Head of caudate nucleus (tissue), 42 donors: ENCODE data around the gene PITPNC1.
"Not testable (repeated sequence)": the region's sequence is repeated elsewhere in the genome, so short reads cannot be mapped to it uniquely, and the experiment has no call there.

Experiments used
- DNase-seq, 42 donors: peaks; one replicate each; pipeline versions ENCODE4 v3.0.0 to v3.0.0-alpha.2; 2020 to 2021; ENCODE audit warnings: mixed read lengths in 7 of 42
- intact Hi-C: fragments of 100-400 bp; cut with DNase I; formaldehyde crosslinking; loops from one replicate; pipeline ENCODE4 v1.15.0; 2022

Gene PITPNC1

GRCh38 chr17:67420994-67421393 lies 43.9 kb downstream of the PITPNC1 start:
- intact Hi-C loops = no loop called here
- no peak for DNase-seq

GRCh38 chr17:67421869-67422273 lies 44.8 kb downstream of the PITPNC1 start:
- intact Hi-C loops = no loop called here
- peak in 1 of 42 donors; percentile 14 for DNase-seq

DNA sequence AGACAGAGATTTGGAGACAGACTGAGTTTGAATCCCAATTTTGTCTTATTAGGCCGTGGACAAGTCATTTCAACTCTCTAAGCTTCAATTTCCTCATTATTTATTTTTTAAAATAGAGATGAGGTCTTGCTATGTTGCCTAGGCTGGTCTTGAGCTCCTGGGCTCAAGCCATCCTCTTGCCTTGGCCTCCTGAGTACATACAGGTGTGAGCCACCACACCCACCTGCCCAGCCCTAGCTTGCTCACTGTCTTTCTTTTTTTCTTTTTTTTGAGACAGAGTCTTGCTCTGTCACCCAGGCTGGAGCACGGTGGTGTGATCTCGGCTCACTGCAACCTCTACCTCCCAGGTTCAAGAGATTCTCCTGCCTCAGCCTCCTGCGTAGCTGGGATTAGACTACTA lies 45.2 kb downstream of the PITPNC1 start:
- intact Hi-C loops, DNase-seq: not testable (repeated sequence)

GRCh38 chr17:67422897-67423296 lies 45.8 kb downstream of the PITPNC1 start:
- intact Hi-C loops = no loop called here
- no peak for DNase-seq

DNA sequence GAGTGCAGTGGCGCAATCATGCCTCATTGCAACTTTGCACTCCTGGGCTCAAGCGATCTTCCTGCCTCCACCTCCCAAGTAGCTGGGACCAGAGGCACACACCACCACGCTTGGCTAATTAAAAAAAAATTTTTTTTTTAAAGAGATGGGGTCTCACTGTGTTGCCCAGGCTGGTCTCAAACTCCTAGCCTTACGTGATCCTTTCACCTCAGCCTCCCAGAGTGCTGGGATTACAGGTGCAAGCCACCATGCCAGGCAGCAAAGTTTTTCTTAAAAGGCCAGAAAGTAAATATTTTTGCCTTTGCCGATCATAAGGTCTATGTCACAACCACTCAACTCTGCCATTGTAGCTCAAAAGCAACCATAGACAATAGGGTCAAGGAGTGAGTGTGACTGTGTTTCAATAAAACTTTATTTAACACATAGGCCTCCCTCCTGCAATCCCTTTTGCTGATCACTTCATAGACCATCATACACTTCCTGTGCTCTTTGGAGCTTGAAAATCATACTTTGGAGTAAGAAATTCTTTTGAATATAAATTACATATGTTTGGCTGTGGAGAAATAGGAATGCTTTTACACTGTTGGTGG lies 48.6 kb downstream of the PITPNC1 start:
- DNase-seq = no peak
- intact Hi-C loops = no loop called here

- no peak for DNase-seq
- intact Hi-C loops = no loop called here
Measured at GRCh38 chr17:67427424-67427823, 50.3 kb downstream of the PITPNC1 start.

GRCh38 chr17:67430515-67430914 lies 53.4 kb downstream of the PITPNC1 start:
- intact Hi-C loops = not testable (repeated sequence)

DNA sequence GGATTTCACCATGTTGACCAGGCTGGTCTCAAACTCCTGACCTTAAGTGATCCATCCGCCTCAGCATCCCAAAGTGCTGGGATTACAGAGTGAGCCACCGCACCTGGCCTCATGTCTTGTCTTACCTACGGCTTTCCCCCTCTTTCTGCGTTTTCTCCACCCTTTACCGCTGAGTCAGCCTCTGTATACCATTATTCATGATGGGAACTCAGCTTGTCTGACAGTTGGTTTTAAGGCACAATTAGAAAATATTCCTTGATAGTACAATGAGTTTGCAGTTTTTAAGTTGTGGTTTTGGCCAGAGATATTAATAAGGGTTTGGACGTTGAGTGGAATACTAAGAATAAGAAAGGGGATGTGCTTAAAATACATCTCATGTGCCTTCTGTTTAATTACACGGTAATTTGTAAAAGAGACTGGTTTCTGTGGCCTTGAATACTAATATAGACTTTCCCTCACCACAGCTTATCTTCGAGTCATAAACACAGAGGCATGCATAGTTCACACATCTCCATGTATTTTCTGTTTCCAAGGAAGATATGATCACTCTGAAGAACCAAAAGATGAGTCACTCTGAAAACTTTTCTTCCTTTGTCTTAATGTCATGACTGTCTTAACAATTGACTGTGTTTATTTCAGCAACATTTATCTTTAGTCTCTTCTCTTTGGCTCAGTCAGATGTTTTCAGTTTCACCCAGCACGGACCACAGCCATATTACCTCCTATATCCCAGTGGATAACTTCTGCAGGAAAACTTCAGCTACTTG lies 54.4 kb downstream of the PITPNC1 start:
- intact Hi-C loops = no loop called here
- DNase-seq = peak in 1 of 42 donors; percentile 8

More at GRCh38 chr17:67430515-67430914, 53.4 kb downstream of the PITPNC1 start:
- not testable (repeated sequence) for DNase-seq

- no peak for DNase-seq
- intact Hi-C loops = no loop called here
Measured at GRCh38 chr17:67433248-67433924, 56.3 kb downstream of the PITPNC1 start.

DNA sequence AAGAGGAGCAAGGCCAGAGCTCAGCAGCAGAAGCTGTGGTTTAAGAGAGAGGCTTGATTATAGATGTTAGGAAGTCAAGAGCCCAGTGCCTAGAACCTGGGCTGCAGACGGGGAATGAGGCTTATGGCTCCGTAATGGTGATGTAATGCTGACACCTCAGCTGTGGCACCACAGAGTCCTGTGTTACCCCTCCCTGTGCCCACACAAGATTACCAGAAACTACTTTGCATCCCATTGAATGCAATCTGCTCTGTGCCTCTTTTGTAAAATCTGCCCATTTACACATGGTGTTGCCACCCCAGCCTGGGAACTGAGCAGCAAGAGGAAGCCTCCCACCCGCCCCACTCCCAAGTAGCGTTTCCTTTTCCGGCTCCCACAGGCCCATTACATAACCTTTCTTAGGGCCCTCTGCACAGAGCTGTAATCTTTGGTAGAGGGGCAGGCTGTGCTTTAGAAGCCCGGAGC lies 57.0 kb downstream of the PITPNC1 start:
- intact Hi-C loops = no loop called here
- peak in 30 of 42 donors; percentile 5 to 74 (median 32) for DNase-seq

GRCh38 chr17:67435122-67435521 lies 58.0 kb downstream of the PITPNC1 start:
- DNase-seq = no peak
- intact Hi-C loops = no loop called here

GRCh38 chr17:67435786-67436185 lies 58.7 kb downstream of the PITPNC1 start:
- no peak for DNase-seq
- intact Hi-C loops = no loop called here

DNA sequence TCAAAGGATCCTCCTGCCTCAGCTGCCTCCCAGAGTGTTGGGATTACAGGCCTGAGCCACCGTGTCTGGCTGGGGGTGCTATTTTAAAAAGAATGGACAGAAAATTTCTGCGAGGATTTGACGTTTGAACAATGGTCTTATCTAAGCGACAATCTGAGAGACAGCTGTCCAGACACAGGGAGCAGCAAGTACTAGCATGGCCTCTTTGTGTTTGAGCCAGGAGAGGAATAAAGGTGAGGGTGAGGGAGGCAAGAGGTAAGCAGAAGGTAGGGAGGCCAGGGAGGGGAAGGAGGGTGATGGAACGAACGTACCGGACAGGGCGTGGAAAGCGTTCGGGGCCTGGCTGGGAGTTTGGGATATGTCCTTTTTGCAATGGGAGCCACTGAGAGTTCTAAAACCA lies 59.2 kb downstream of the PITPNC1 start:
- no peak for DNase-seq
- intact Hi-C loops = no loop called here

GRCh38 chr17:67438667-67439066 lies 61.6 kb downstream of the PITPNC1 start:
- no peak for DNase-seq
- intact Hi-C loops = no loop called here

GRCh38 chr17:67439269-67439668 lies 62.2 kb downstream of the PITPNC1 start:
- intact Hi-C loops = no loop called here
- no peak for DNase-seq

DNA sequence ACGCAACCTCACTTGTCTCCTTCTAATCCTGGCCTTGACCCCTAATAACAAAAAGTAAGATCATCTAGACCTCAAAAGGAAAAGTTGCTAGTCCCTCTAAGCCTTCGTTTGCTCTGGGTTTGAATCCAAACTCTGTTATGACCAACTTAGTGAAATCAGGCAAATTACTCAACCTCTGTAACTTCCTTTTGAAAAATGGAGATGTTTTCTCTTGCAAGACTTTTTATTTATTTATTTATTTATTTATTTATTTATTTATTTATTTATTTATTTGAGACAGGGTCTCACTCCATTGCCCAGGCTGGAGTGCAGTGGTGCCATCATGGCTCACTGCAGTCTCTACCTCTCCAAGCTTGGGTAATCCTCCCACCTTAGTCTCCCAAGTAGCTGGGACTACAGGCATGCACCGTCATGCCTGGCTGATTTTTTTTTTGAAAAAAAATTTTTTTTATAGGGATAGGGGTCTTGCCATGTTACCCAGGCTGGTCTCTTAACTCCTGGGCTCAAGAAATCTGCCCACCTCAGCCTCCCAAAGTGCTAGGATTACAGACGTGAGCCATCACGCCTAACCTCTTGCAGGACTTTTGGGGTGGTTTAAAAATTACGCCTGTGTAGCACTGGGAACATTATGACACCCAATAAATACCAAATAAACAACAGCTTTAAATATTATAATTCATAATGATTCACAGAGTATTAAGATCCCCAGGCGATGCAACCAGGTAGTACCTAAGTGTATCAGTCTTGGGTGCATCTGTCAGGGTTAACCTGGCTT lies 63.4 kb downstream of the PITPNC1 start:
- no peak for DNase-seq
- intact Hi-C loops = no loop called here

DNA sequence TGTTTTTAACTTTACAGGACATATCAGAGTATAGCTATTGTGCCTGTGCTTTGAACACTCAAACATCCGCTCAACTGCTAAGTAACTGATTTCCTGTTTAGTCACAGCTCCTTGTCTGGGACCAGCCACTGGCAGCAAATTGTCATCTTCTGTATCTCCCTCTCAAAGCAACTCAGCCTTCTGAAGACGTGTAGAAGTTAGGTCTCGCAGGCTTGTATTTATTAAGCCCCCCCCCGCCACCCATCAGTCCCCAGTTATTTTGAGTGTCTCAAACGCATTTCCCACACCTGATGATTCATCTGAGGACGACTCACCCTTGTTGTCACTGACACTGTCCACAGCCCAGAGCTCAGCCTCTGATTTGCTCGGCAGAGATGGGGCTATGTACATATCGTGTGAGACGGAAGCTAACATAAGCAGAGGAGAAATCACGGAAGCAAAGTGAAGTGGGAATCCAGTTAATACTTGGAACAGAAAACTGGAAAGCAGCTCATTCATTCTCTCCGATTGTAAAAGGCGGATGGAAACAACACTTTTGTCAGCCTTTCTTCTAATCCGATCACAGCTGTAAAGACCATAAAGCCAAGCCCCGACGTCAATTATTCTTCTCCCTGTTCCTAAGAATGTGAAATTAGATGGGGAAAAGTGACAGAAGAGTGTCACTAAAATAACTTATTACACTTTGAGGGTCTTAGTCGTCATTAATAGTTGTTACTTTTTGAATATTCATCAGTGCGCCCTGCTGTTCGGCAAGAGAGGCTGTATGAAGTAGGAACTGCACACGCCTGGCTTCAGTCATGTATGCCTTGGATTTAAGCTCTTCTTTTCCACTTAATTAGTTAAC lies 64.2 kb downstream of the PITPNC1 start:
- intact Hi-C loops = no loop called here
- DNase-seq = peak in 2 of 42 donors; percentile 17 to 45

GRCh38 chr17:67441896-67442219 lies 64.8 kb downstream of the PITPNC1 start:
- intact Hi-C loops = no loop called here
- no peak for DNase-seq
